Epithelial cell of prostate (primary cell): Measurements from ENCODE around the gene C9orf72.
"Not testable (repeated sequence)": the region's sequence is repeated elsewhere in the genome, so short reads cannot be mapped to it uniquely, and the experiment has no call there.

Source experiments
- DNase-seq: peaks from one replicate; pipeline ENCODE4 v3.0.0-alpha.2; 2011; ENCODE audit warnings: low read depth, low spot score
- H3K27ac ChIP-seq: fragments of 450-650 bp; 2 replicates; pipeline ENCODE4 v1.5.1; 2017; ENCODE audit warnings: mild to moderate bottlenecking

C9orf72 gene

GRCh38 chr9:27572918-27573633, at the start of gene C9orf72:
Gene C9orf72 (minus strand): TSS chr9:27573481. CDS start chr9:27567120, 6,361 bp downstream.
- no peak for DNase-seq
- peak within 1 kb of the TSS; percentile 92 for H3K27ac ChIP-seq

DNA sequence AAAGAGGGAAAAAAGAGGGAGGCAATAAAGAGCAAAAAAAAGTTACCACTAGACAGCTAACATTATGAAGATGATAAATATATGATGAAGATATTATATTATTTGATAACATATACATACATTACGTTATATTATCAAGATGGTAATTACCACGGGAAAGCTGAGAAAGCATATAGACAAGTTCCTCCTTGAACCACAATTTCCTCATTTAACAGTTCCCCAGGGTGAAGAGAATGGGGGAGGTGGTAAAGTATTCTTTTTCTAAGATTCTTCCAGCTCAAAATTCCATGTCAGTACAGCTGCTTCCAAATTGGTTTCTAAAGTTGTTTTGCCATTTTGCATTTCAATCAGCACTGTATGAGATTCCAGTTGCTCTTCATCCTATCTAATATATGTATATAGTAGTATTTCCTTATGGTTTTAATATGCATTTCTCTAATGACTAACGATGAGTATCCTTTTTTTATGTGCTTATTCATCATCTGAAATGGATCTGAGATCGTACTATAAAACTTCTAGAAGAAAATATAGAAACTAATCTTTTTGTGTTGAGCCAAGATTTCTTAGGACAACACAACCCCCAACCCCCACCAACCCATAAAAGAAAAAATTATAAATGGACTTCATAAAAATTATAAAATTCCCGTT, 49.5 kb upstream of the C9orf72 start:
- no peak overlapping the region for H3K27ac ChIP-seq
- DNase-seq = no peak

DNA sequence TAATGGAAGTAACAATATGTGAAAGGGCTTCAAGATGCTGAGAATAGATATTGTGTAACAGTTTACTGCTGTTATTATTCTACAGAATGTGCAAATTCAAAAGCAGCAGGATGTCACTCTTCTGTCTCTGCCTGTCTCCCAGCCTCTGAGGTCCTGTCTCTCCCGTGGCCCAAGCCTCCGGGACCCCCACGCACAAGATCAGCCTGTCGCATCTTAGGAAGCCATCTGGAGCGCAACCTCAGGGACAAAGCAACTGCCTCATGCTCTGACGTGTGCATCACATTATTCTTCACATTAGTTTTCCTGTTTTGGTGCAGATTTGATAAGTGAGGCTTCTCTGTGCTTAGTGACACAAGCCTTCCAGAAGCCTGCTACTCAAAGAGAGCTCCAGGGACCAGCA, 46.5 kb upstream of the C9orf72 start:
- DNase-seq = no peak
- H3K27ac ChIP-seq = no peak overlapping the region

- DNase-seq = no peak
These were observed 44.8 kb upstream of the C9orf72 start for GRCh38 chr9:27618066-27618465.

DNA sequence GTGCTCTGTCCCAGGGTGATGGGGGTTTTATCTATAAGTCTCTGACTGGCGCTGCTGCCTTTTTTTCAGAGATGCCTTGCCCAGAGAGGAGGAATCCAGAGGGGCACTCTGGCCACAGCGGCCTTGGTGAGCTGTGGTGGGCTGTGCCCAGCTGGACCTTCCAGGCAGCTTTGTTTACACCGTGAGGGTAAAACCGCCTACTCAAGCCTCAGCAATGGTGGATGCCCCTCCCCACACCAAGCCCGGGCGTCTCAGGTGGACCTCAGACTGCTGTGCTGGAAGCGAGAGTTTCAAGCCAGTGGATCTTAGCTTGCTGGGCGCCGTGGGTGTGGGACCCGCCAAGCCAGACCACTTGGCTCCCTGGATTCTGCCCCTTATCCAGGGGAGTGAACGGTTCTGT, 41.3 kb upstream of the C9orf72 start:
- no peak overlapping the region for H3K27ac ChIP-seq
- no peak for DNase-seq

More at GRCh38 chr9:27618066-27618465, 44.8 kb upstream of the C9orf72 start:
- H3K27ac ChIP-seq = no peak overlapping the region

DNA sequence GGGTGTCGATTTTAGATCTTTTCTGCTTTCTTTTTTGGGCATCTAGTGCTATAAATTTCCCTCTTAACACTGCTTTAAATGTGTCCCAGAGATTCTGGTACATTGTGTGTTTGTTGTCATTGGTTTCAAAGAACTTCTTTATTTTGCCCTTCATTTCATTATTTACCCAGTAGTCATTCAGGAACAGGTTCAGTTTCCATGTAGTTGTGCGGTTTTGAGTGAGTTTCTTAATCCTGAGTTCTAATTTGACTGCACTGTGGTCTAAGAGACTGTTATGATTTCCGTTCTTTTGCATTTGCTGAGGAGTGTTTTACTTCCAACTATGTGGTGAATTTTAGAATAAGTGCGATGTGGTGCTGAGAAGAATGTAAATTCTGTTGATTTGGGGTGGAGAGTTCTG, 38.8 kb upstream of the C9orf72 start:
- not testable (repeated sequence) for H3K27ac ChIP-seq, DNase-seq

DNA sequence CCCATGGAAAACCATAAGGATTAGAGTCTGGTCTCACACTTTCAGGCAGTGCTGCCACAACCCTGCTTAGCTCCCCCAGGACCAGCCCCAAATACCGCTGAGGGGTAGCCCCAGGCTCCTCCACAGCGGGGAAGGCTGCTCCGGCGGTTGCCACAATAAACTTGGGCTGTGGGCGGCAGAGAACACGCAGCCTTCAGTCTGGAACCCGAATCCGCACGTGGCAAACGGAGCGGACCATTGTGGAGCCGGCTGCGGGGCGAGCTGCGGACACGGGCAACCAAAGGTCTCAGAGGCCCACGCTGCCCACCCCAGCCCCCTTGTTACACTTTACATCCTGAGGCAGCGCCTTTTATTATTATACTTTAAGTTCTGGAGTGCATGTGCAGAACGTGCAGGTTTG, 37.3 kb upstream of the C9orf72 start:
- no peak for DNase-seq
- H3K27ac ChIP-seq = no peak overlapping the region

- no peak for DNase-seq
- H3K27ac ChIP-seq = no peak overlapping the region
These were observed 29.7 kb upstream of the C9orf72 start for GRCh38 chr9:27602954-27603353.

DNA sequence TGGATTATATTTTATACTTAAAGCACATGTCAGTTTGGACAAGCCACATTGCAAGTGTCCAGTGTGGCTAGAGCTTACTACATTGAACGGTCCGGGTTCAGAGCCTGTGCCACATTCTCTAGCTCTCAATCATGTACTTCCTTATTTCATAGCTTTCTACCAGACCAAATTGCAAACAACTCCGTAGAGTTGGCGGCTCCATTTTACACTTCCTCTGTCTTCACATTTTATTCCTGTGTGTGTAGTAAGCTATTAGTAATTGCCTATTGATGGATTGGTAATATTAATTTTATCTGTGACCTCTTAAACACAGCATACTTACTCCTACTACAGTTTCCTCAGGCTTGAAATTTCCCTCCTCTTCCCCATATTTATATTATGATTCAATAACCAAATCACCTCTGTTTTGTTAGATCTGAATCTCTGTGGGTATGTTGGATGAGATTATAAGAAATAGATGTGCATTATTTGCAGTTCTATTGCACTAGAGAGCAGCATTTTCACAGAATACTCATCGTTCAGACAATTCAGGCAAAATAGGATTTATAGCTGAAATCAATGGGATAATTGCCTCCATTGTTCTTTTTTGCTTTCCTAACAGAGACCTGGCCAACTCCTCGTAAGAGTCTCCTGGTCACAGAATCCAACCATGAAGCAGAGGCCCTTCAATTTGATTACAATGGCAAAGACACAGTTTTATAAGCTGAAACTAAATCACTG, 29.0 kb upstream of the C9orf72 start:
- H3K27ac ChIP-seq = no peak overlapping the region
- no peak for DNase-seq

- no peak overlapping the region for H3K27ac ChIP-seq
- DNase-seq = no peak
These were observed 28.1 kb upstream of the C9orf72 start for GRCh38 chr9:27601396-27601795.

- no peak overlapping the region for H3K27ac ChIP-seq
These were observed 27.0 kb upstream of the C9orf72 start for GRCh38 chr9:27600256-27600655.

DNA sequence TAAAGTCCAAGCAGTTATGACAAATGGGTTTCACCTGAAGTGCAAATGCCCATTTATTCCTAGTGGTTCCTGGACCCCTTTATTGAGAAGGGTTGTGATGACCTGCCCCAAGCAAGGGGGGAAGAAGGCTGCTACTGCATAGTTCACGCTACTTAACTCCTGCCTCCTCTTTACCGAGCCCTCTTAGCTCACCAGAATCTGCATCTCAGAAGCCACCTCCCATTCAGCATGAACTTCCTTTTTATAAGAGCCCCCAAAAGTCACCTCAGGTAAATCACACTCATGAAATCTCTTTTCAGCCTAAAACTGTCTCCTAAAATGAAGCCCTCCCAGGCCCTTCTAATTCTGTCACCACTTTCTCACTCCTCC, 26.6 kb upstream of the C9orf72 start:
- DNase-seq = no peak
- H3K27ac ChIP-seq = no peak overlapping the region

More at GRCh38 chr9:27600256-27600655, 27.0 kb upstream of the C9orf72 start:
- DNase-seq = no peak

DNA sequence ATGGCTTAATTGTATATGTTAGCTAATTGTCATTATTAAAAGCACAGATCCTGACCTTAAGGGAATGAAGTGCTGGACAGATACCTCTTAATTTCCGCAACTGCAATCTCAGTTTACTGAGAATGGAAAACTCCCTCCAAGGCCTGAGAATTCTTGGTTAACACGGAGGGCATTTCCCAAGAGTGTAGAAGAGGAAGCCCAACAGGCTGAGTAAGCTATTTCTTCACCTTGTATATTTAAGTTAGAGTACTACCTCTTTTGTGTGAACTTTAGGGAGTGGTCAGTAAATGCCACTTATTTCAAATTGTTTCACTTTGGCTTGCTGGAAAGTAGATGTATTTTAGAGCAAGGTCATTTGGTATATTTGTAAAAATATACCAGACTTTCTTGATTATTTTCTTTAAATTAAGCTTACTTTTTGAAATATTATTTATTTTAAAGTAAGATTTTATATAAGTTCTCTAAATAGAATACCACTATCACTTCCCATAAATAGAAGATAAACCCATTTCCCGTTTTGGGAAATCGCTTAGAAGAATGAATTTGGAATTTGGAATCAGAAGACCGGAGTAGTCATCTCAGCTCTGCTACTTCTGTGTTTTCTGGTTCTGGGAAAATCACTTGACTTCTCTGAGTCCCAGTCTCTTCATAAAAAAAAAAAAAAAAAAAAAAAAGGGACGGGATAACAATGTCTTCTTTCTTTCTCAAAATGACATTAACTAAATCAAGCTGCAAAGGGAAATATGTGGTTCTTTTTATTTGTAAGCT, 26.0 kb upstream of the C9orf72 start:
- H3K27ac ChIP-seq = no peak overlapping the region
- DNase-seq = no peak

DNA sequence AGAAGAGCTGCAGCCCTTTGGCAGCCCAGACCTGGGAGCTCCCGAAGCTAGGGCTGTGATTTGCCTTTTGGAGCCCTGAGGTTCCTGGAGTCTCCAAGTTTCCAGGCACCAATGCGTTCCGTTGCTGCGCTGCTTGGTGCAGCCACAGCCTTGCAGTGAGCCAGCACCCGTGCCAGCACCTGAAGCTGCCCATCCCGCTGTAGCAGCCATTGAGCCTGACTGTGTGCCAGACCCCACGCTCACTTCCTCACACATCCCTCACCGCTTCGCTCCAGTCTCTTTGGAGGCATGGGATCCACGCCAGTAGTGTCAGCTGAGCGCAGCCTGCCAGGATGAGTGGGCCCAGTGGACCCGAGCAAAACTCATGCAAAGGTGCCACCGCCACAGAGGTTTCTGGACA, 22.5 kb upstream of the C9orf72 start:
- no peak for DNase-seq
- no peak overlapping the region for H3K27ac ChIP-seq

GRCh38 chr9:27591672-27592071, 18.4 kb upstream of the C9orf72 start:
- H3K27ac ChIP-seq = no peak overlapping the region
- DNase-seq = no peak

GRCh38 chr9:27591093-27591492, 17.8 kb upstream of the C9orf72 start:
- H3K27ac ChIP-seq = no peak overlapping the region
- DNase-seq = no peak

DNA sequence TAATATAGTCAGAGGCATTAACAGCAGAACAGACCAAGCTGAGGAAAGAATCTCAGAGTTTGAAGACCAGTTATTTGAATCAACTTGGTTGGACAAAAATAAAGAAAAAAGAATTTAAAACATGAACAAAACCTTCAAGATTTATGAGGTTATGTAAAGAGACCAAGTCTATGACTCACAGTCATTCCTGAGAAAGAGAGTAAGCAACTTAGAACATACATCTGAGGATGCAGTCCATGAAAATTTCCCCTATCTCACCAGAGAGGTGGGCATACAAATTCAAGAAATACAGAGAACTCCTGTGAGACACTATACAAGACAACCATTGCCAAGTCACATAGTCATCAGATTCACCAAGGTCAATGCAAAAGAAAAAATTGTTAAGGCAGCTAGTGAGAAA, 17.4 kb upstream of the C9orf72 start:
- DNase-seq = no peak

GRCh38 chr9:27589462-27589861, 16.2 kb upstream of the C9orf72 start:
- H3K27ac ChIP-seq = no peak overlapping the region
- DNase-seq = no peak

More for the DNA sequence above, 17.4 kb upstream of the C9orf72 start:
- no peak overlapping the region for H3K27ac ChIP-seq

DNA sequence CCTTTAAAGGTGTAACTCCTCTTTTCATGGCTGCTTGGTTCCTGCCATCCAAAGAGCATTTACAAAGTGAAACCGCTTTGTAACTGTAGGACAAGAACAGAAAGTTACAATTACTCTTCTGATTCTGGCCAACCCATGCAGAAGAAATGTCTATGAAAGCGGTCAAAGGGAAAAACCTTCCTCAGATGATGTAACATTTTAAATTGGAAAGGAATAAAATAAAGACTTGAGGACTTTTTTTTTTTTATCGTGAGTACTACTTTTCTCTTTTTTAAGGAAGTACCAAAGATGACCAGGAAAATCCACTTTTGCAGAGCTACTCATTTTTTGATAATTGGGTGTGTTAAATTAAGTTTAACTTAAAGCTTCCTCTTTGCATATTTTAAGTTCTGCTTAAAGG, 13.0 kb upstream of the C9orf72 start:
- H3K27ac ChIP-seq = no peak overlapping the region
- no peak for DNase-seq

DNA sequence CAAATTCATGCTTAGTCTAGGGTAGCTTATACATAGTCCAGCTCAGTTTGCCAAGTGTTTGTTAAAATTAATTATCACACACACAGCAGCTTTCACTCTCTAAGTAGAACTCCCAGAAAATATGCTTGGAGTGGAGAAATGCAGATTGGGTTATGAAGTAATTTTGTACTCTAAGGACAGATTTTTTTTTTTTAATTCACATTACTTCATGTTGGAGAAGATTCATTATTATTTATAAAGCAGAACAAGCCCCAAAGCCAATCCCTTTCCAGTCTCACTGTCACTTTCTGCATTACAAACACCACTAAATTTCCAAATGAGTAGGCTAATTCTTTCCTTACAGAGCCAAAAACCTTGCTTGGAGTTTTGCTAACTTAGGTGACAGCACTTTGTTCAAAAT, 11.7 kb upstream of the C9orf72 start:
- no peak overlapping the region for H3K27ac ChIP-seq
- DNase-seq = no peak

DNA sequence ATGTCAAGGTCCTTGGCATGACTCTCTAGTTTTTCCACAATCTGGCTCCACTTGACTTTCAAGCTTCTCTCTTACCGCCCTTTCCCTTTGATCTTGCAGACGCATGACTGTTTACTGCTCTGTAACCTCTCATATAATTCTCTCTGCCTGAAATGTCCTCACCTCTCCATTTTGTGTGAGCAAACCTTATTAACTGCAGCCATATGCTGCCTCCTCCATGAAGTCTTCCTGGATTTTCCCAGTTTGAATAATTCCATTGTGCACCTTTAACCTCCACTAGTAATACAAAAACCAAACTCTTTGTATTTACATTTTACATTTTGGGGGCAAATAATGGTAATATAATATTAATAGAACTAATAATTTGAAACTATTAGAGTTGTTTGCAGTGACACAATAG, 9.5 kb upstream of the C9orf72 start:
- DNase-seq = no peak
- H3K27ac ChIP-seq = no peak overlapping the region
